Hepatocyte (in vitro differentiated cells): ENCODE results near the gene TTN. TPM values are rescaled to one million over a fixed set of nuclear protein-coding genes. Genes with fewer than 3 reads are reported as not detected.

ENCODE experiments used
- DNase-seq: peaks from one replicate; pipeline ENCODE4 v3.0.0-alpha.2; 2016; ENCODE audit warnings: low spot score
- H2AFZ ChIP-seq: fragments of 200-600 bp; sonication (generic); 2 replicates; pipeline ENCODE4 v1.6.0; 2016; ENCODE audit warnings: antibody characterized with exemption, mild to moderate bottlenecking
- H3K27ac ChIP-seq: fragments of 200-600 bp; sonication (generic); 2 replicates; pipeline ENCODE4 v1.5.1; 2016; ENCODE audit warnings: mild to moderate bottlenecking
- H3K27me3 ChIP-seq: fragments of 200-600 bp; sonication (generic); 2 replicates; pipeline ENCODE4 v1.6.1; 2016
- H3K36me3 ChIP-seq: fragments of 200-600 bp; sonication (generic); replicated peaks from 2 replicates; pipeline ENCODE4 v1.5.1; 2016; ENCODE audit warnings: low read depth; ENCODE audit not compliant: insufficient read depth
- H3K4me1 ChIP-seq: fragments of 200-600 bp; sonication (generic); 2 replicates; pipeline ENCODE4 v1.5.1; 2016; ENCODE audit warnings: mild to moderate bottlenecking, moderate library complexity; ENCODE audit not compliant: insufficient read depth
- H3K4me2 ChIP-seq: fragments of 200-600 bp; sonication (generic); 2 replicates; pipeline ENCODE4 v1.6.0; 2016
- H3K4me3 ChIP-seq: fragments of 200-600 bp; sonication (generic); 2 replicates; pipeline ENCODE4 v1.5.1; 2016; ENCODE audit warnings: mild to moderate bottlenecking
- H3K79me2 ChIP-seq: fragments of 200-600 bp; sonication (generic); 2 replicates; pipeline ENCODE4 v1.6.0; 2017; ENCODE audit warnings: mild to moderate bottlenecking
- H3K9me2 ChIP-seq: fragments of 200-600 bp; sonication (generic); replicated peaks from 2 replicates; pipeline ENCODE4 v1.6.0; 2017; ENCODE audit warnings: mild to moderate bottlenecking; ENCODE audit not compliant: insufficient read depth
- H3K9me3 ChIP-seq: fragments of 200-600 bp; sonication (generic); 2 replicates; pipeline ENCODE4 v1.5.1; 2016; ENCODE audit warnings: low read depth, mild to moderate bottlenecking
- H4K20me1 ChIP-seq: fragments of 200-600 bp; sonication (generic); 2 replicates; pipeline ENCODE4 v1.6.0; 2016; ENCODE audit warnings: mild to moderate bottlenecking; ENCODE audit not compliant: insufficient read depth, poor library complexity, severe bottlenecking
- EZH2 ChIP-seq: fragments of 200-600 bp; sonication (generic); IDR thresholded peaks from 2 replicates; pipeline ENCODE4 v1.6.1; 2016; ENCODE audit warnings: antibody characterized with exemption, mild to moderate bottlenecking, borderline replicate concordance
- EZH2phosphoT487 ChIP-seq: fragments of 200-600 bp; sonication (generic); IDR thresholded peaks from one replicate; pipeline ENCODE4 v1.6.1; 2018; ENCODE audit warnings: antibody characterized with exemption, mild to moderate bottlenecking, low read depth, moderate library complexity; ENCODE audit not compliant: unreplicated experiment, severe bottlenecking
- WGBS: methylation state at CpG from one replicate; pipeline ENCODE4 v1.1.6; 2016; ENCODE audit warnings: low lambda C conversion rate; ENCODE audit errors: missing lambda C conversion rate; 5-methylcytosine and 5-hydroxymethylcytosine counted together
- polyA plus RNA-seq: library from polyadenylated mRNA; unstranded; fragments of >200 nt; fragmentation: Nextera tagmentation; extraction: Ambion mirVana; gene quantifications from 2 replicates; pipeline ENCODE4 v1.2.1, GENCODE V29; 2016
- total RNA-seq: library from RNA; depleted of rRNA; stranded (reverse); fragments of >200 nt; gene quantifications from 2 replicates; pipeline ENCODE4 v1.2.3, GENCODE V29; 2014
- TF ChIP-seq, protein P1 (sequence below): fragments of 200-600 bp; sonication (generic); IDR thresholded peaks from 2 replicates; pipeline ENCODE4 v1.5.1; 2016; ENCODE audit warnings: antibody characterized with exemption, mild to moderate bottlenecking; ENCODE audit not compliant: poor library complexity

Gene TTN
- total and polyA plus RNA-seq, 2 experiments from 2014 or later, result 5.4 to 6.4 TPM

DNA sequence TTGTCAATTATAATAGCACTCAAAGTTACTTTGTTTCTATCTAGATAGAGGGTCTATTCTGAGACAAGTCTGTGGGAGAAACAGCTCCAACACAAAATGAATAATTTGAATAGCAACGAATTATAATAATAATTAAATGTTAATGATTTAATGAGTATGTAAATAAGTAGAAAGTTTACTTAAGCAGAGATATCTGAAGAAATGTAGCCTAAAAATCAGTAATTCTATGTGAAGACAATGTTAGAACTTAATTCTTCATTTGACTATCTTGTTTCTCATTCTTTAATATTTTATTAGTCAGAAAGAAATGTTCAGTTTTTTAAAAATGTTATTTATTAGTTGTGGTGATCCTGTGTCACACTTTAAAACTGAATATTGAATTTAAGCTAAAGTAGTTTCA, 165.7 kb downstream of the TTN start:
- H3K79me2 ChIP-seq, result no peaks in the 10 kb centered on the region
- no peak overlapping the region for H2AFZ ChIP-seq
- no peaks in the 10 kb centered on the region for H3K36me3 ChIP-seq
- no peak overlapping the region for H3K4me3 ChIP-seq
- H3K4me2 ChIP-seq, result no peak overlapping the region
- no peaks in the 10 kb centered on the region for H3K4me1 ChIP-seq
- H3K27ac ChIP-seq, result no peak overlapping the region
- no peaks in the 10 kb centered on the region for H3K27me3 ChIP-seq
- H3K9me3 ChIP-seq, result no peaks in the 10 kb centered on the region
- H4K20me1 ChIP-seq, result no peaks in the 10 kb centered on the region
- TF ChIP-seq EZH2phosphoT487 (no peak), EZH2 (no peak)
- TF ChIP-seq, protein P1, sequence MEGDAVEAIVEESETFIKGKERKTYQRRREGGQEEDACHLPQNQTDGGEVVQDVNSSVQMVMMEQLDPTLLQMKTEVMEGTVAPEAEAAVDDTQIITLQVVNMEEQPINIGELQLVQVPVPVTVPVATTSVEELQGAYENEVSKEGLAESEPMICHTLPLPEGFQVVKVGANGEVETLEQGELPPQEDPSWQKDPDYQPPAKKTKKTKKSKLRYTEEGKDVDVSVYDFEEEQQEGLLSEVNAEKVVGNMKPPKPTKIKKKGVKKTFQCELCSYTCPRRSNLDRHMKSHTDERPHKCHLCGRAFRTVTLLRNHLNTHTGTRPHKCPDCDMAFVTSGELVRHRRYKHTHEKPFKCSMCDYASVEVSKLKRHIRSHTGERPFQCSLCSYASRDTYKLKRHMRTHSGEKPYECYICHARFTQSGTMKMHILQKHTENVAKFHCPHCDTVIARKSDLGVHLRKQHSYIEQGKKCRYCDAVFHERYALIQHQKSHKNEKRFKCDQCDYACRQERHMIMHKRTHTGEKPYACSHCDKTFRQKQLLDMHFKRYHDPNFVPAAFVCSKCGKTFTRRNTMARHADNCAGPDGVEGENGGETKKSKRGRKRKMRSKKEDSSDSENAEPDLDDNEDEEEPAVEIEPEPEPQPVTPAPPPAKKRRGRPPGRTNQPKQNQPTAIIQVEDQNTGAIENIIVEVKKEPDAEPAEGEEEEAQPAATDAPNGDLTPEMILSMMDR, result no peak
- 41% methylated on average over 1 of the region's 1 CpG for WGBS
- H3K9me2 ChIP-seq, result no peaks in the 10 kb centered on the region
- DNase-seq, result no peak

DNA sequence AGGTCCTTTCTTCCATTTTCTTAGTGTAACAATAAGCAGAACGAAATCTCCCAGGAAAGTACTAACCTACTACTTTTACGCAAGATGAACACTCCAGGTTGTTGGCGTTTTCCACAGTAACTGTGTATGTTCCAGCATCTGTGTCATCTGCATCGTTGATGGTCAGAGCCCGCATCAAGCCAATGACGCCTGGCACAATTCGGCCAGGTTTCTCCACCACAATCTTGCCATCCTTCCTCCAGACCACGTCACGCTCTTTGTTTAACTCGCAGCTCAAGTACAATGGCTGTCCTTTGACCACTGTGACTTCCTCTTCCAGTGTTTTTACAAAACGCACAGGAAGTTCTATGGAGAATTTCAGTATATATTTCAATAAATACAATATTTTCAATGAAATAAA, 171.3 kb downstream of the TTN start:
- no peaks in the 10 kb centered on the region for H3K4me1 ChIP-seq
- no peak overlapping the region for H2AFZ ChIP-seq
- no peak overlapping the region for H3K27ac ChIP-seq
- TF ChIP-seq, protein P1, result no peak
- no peak for TF ChIP-seq EZH2
- no peak for TF ChIP-seq EZH2phosphoT487
- no peaks in the 10 kb centered on the region for H3K79me2 ChIP-seq
- H3K4me2 ChIP-seq, result no peak overlapping the region
- DNase-seq, result no peak
- 97% methylated on average over 11 of the region's 11 CpGs for WGBS
- H3K27me3 ChIP-seq, result no peaks in the 10 kb centered on the region
- no peaks in the 10 kb centered on the region for H3K36me3 ChIP-seq
- H4K20me1 ChIP-seq, result no peaks in the 10 kb centered on the region
- no peak overlapping the region for H3K4me3 ChIP-seq
- H3K9me2 ChIP-seq, result no peaks in the 10 kb centered on the region
- H3K9me3 ChIP-seq, result no peaks in the 10 kb centered on the region

DNA sequence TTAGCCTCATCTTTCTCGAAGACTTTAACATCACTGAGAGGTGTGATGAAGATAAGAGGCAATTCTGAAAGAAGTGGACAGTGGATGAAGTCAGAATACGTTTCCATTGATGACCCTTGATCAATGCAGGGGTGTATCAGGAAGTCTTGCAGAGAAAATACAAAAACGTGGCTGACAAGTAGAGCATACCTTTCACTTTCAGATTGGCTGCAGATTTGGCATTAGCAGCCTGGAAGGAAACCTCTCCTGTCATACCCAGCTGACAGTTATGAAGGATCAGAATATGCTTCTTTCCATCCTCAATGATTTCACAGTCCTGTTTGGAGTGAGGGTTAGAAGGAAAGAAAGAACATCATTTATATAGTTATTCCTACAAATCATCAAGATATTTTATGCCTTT, 174.5 kb downstream of the TTN start:
- Histone ChIP-seq H3K36me3 (no peaks in the 10 kb centered on the region), H3K4me2 (no peak overlapping the region), H3K27me3 (no peaks in the 10 kb centered on the region), H3K9me3 (no peaks in the 10 kb centered on the region), H2AFZ (no peak overlapping the region), H3K9me2 (no peaks in the 10 kb centered on the region), H3K27ac (no peak overlapping the region), H3K79me2 (no peaks in the 10 kb centered on the region), H4K20me1 (no peaks in the 10 kb centered on the region), H3K4me3 (no peak overlapping the region), H3K4me1 (no peaks in the 10 kb centered on the region)
- no peak for TF ChIP-seq EZH2
- DNase-seq, result no peak
- WGBS, result 77% methylated on average over 3 of the region's 3 CpGs

DNA sequence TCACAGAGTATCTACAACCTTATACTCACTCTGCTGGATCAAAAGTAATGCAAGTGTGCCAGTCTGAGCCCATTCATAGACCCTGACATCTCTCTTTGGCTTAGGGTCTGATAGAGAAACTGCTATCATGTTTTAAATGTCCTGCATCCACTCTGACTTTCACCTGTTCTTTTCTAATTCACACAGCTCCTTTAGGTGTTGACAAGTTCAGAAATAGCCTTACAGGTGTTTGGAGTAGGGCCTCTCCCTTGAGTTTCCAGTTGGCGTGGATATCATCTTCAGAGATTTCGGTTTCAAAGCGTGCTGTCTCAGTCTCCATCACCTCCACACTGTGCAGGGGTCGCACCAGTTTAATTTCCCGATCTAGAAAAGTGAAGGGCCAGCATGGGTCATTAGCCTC, 176.6 kb downstream of the TTN start:
- Histone ChIP-seq H3K4me1 (no peaks in the 10 kb centered on the region), H3K79me2 (no peaks in the 10 kb centered on the region), H3K27ac (no peak overlapping the region), H3K36me3 (no peaks in the 10 kb centered on the region), H3K9me3 (no peaks in the 10 kb centered on the region), H3K4me3 (no peak overlapping the region), H4K20me1 (no peaks in the 10 kb centered on the region), H3K27me3 (no peaks in the 10 kb centered on the region), H2AFZ (no peak overlapping the region), H3K4me2 (no peak overlapping the region), H3K9me2 (no peaks in the 10 kb centered on the region)
- 95% methylated on average over 5 of the region's 5 CpGs for WGBS
- DNase-seq, result no peak
- TF ChIP-seq, protein P1, result no peak
- TF ChIP-seq EZH2phosphoT487, result no peak
